ENCODE results near the gene KIF2A.

The KIF2A gene

GRCh38 chr5:62330302-62330701, 24.3 kb downstream of the KIF2A start:
- Mint-ChIP-seq H3K4me3 (peak overlapping the region; percentile 13), H3K4me1 (ENCODE audit: low read depth) (peaks cover 93% of the 10 kb centered on the region), H3K27me3 (no peaks in the 10 kb centered on the region), H3K9me3 (ENCODE audit: low read depth) (no peaks in the 10 kb centered on the region), H3K36me3 (no peaks in the 10 kb centered on the region), H3K27ac (peak overlapping the region; percentile 10)

DNA sequence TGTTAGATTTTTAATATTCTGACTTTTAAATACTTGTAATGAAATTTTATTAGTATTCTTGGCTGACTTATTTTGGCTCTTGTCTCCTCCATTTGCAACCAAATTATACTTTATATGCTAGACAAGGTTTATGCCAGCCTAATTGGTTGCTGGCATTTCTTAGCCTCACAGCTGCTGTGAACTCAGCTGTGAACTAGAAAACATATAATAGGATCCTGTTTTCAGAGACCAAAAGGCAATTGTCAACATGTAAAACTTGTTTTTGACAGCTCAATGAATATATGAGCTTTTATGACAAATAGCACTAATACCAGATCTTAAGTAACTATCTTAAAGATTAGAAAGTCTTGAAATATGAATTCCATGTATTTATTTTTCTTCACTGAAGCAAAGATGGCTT, 25.9 kb downstream of the KIF2A start:
- H3K27ac Mint-ChIP-seq, result no peak overlapping the region
- H3K9me3 Mint-ChIP-seq (ENCODE audit: low read depth), result no peaks in the 10 kb centered on the region
- no peaks in the 10 kb centered on the region for H3K27me3 Mint-ChIP-seq
- no peak overlapping the region for H3K4me3 Mint-ChIP-seq
- H3K36me3 Mint-ChIP-seq, result no peaks in the 10 kb centered on the region
- H3K4me1 Mint-ChIP-seq (ENCODE audit: low read depth), result peaks cover 86% of the 10 kb centered on the region

- Mint-ChIP-seq H3K4me3 (no peak overlapping the region), H3K27me3 (no peaks in the 10 kb centered on the region), H3K9me3 (ENCODE audit: low read depth) (no peaks in the 10 kb centered on the region), H3K36me3 (no peaks in the 10 kb centered on the region), H3K27ac (peak overlapping the region; percentile 87), H3K4me1 (ENCODE audit: low read depth) (peaks cover 81% of the 10 kb centered on the region)
These were observed 27.3 kb downstream of the KIF2A start for GRCh38 chr5:62333250-62333794.

- peak overlapping the region; percentile 7 for H3K4me3 Mint-ChIP-seq
- no peaks in the 10 kb centered on the region for H3K9me3 Mint-ChIP-seq (ENCODE audit: low read depth)
- no peaks in the 10 kb centered on the region for H3K27me3 Mint-ChIP-seq
- H3K36me3 Mint-ChIP-seq, result peaks cover 2% of the 10 kb centered on the region
- peak overlapping the region; percentile 72 for H3K27ac Mint-ChIP-seq
- peaks cover 80% of the 10 kb centered on the region for H3K4me1 Mint-ChIP-seq (ENCODE audit: low read depth)
These were observed 28.1 kb downstream of the KIF2A start for GRCh38 chr5:62334082-62334481.

DNA sequence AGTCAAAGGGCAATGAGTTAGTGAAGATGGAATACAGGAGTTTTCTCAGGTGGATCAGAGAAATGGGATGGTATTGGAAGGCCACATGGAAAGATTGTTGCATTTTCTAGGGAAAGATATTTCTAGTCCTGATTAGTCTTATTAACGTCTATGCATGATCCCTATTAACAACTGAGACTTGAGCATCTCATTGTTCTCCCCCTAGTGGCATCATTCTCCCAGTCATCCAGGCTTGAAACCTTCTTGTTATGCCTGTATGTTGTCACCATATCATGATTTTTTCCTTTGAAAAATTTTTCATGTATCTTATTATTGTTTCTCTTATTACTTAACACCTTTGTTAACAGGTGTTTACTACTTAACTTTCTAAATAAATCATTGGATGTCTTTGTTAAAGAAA, 34.4 kb downstream of the KIF2A start:
- peaks cover 8% of the 10 kb centered on the region for H3K36me3 Mint-ChIP-seq
- H3K27ac Mint-ChIP-seq, result peak overlapping the region; percentile 6
- no peak overlapping the region for H3K4me3 Mint-ChIP-seq
- H3K27me3 Mint-ChIP-seq, result no peaks in the 10 kb centered on the region
- H3K9me3 Mint-ChIP-seq (ENCODE audit: low read depth), result no peaks in the 10 kb centered on the region
- H3K4me1 Mint-ChIP-seq (ENCODE audit: low read depth), result peaks cover 68% of the 10 kb centered on the region

- Mint-ChIP-seq H3K36me3 (peaks cover 8% of the 10 kb centered on the region), H3K27me3 (no peaks in the 10 kb centered on the region), H3K4me3 (peak overlapping the region; percentile 23), H3K9me3 (ENCODE audit: low read depth) (no peaks in the 10 kb centered on the region), H3K4me1 (ENCODE audit: low read depth) (peaks cover 65% of the 10 kb centered on the region), H3K27ac (peak overlapping the region; percentile 94)
These were observed 35.0 kb downstream of the KIF2A start for GRCh38 chr5:62340979-62341378.

DNA sequence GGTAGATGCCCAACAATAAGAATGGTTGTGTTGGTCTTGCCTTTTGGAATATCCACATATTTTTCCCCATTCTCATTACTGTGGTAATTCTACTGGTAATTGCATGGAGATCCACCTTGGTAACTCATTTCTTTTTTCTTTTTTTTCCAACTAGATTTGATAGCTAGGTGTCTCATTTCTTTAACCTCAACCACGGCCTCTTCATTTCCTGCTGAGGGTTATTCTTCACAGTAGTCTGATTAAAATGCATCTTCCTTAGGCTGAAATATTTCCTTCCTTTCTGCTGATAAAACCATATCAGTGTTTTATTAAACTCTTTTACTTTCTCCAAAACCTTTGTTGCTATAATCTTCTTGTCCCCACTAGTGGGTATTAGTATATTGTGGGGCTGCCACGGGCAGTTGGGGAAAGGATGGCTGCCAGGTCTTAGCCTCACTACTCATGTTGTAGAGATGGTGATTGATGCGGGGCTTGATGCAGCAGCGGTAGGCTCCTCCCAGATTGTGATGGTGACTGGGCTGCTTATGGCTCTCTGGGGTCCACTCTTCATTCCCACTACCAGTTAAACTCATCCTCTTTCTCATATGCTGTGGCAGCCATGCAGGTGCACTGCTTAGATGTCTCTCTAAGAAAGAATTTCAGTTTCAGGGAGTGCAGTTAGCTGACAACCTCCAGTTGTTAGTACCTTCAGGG, 35.9 kb downstream of the KIF2A start:
- Mint-ChIP-seq H3K4me3 (peak overlapping the region; percentile 70), H3K9me3 (ENCODE audit: low read depth) (no peaks in the 10 kb centered on the region), H3K27ac (peak overlapping the region; percentile 94), H3K36me3 (peaks cover 8% of the 10 kb centered on the region), H3K4me1 (ENCODE audit: low read depth) (peaks cover 65% of the 10 kb centered on the region), H3K27me3 (no peaks in the 10 kb centered on the region)

DNA sequence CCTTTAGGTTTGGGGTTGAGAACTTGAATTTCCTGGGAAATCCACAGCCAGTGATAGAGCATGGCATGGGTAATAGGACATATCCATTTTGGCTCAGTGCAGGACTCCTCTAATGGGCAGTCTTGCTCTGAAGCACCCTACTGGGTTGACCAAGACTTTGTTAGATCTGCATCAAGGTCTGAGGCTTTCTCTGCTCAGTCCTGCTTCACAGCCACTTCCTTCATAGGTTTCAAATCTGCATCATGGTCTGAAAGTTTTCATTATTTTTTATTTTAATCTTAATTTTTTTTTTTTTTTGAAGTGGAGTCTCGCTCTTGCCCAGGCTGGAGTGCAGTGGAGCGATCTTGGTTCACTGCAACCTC, 36.5 kb downstream of the KIF2A start:
- Mint-ChIP-seq H3K4me1 (ENCODE audit: low read depth) (peaks cover 64% of the 10 kb centered on the region), H3K27ac (peak overlapping the region; percentile 94), H3K27me3 (no peaks in the 10 kb centered on the region), H3K4me3 (peak overlapping the region; percentile 70), H3K36me3 (peaks cover 8% of the 10 kb centered on the region), H3K9me3 (ENCODE audit: low read depth) (no peaks in the 10 kb centered on the region)

GRCh38 chr5:62343428-62343827, 37.4 kb downstream of the KIF2A start:
- peaks cover 65% of the 10 kb centered on the region for H3K4me1 Mint-ChIP-seq (ENCODE audit: low read depth)
- H3K27ac Mint-ChIP-seq, result peak overlapping the region; percentile 82
- peaks cover 8% of the 10 kb centered on the region for H3K36me3 Mint-ChIP-seq
- no peak overlapping the region for H3K4me3 Mint-ChIP-seq
- H3K9me3 Mint-ChIP-seq (ENCODE audit: low read depth), result no peaks in the 10 kb centered on the region
- H3K27me3 Mint-ChIP-seq, result no peaks in the 10 kb centered on the region

DNA sequence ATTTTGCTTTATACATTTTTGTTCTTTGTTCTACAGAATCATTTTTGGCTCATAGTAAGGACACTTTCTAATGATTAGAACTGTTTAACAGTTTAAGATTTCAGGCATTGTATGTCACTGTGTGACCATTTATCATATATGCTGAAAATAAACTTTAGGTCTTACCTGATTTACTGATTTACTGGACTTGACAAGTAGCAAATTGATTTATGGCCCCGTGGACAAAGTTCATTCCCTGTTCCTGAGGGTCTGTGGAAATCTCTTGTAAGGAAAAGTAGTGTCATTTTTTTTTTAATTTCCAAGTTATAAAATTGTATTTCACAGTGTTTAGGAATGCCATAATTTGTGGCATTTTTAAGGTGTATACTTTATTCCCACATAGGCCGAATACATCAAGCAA, 40.7 kb downstream of the KIF2A start:
- no peak overlapping the region for H3K4me3 Mint-ChIP-seq
- H3K36me3 Mint-ChIP-seq, result peaks cover under 1% of the 10 kb centered on the region
- peaks cover 46% of the 10 kb centered on the region for H3K4me1 Mint-ChIP-seq (ENCODE audit: low read depth)
- peak overlapping the region; percentile 70 for H3K27ac Mint-ChIP-seq
- H3K9me3 Mint-ChIP-seq (ENCODE audit: low read depth), result no peaks in the 10 kb centered on the region
- no peaks in the 10 kb centered on the region for H3K27me3 Mint-ChIP-seq

DNA sequence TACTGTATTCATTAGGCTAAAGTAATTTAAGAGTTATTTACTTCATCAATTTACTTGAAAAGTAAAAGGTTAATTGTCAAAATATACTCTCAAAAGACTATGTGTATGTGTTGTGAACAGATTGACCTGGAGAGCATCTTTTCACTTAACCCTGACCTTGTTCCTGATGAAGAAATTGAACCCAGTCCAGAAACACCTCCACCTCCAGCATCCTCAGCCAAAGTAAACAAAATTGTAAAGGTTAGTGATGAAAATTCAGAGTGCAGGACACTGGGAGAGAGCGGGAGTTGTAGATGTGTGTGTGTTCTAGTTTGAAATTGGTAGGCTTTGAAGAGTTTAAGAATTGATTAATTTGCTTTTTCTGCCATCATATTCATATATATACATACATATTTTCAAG, 41.9 kb downstream of the KIF2A start:
- H3K27me3 Mint-ChIP-seq, result no peaks in the 10 kb centered on the region
- no peak overlapping the region for H3K4me3 Mint-ChIP-seq
- H3K4me1 Mint-ChIP-seq (ENCODE audit: low read depth), result peaks cover 41% of the 10 kb centered on the region
- H3K36me3 Mint-ChIP-seq, result no peaks in the 10 kb centered on the region
- H3K27ac Mint-ChIP-seq, result peak overlapping the region; percentile 70
- no peaks in the 10 kb centered on the region for H3K9me3 Mint-ChIP-seq (ENCODE audit: low read depth)

- Mint-ChIP-seq H3K27ac (peak overlapping the region; percentile 79), H3K36me3 (no peaks in the 10 kb centered on the region), H3K9me3 (ENCODE audit: low read depth) (no peaks in the 10 kb centered on the region), H3K4me3 (no peak overlapping the region), H3K27me3 (no peaks in the 10 kb centered on the region), H3K4me1 (ENCODE audit: low read depth) (peaks cover 35% of the 10 kb centered on the region)
These were observed 42.9 kb downstream of the KIF2A start for GRCh38 chr5:62348723-62349481.

- no peak overlapping the region for H3K4me3 Mint-ChIP-seq
- H3K4me1 Mint-ChIP-seq (ENCODE audit: low read depth), result peaks cover 19% of the 10 kb centered on the region
- H3K27me3 Mint-ChIP-seq, result no peaks in the 10 kb centered on the region
- H3K9me3 Mint-ChIP-seq (ENCODE audit: low read depth), result no peaks in the 10 kb centered on the region
- peak overlapping the region; percentile 73 for H3K27ac Mint-ChIP-seq
- H3K36me3 Mint-ChIP-seq, result peaks cover 1% of the 10 kb centered on the region
These were observed 48.2 kb downstream of the KIF2A start for GRCh38 chr5:62354028-62354874.

DNA sequence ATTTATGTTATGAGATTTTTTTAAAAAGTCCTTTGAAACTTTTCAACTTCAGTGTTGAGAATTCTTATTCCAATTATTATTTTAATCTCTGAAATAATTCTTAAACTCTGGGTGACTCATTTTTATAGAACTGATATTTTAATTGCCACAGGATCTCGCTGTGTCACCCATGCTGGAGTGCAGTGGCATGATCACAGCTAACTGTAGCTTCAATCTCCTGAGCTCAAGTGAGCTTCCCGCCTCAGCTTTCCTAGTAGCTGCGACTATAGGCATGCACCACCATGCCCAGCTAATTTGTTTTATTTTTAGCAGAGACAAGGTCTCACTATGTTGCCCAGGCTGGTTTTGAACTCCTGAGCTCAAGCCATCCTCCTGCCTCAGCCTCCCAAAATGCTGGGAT, 56.7 kb downstream of the KIF2A start:
- Mint-ChIP-seq H3K27ac (no peak overlapping the region), H3K27me3 (no peaks in the 10 kb centered on the region), H3K4me3 (no peak overlapping the region), H3K9me3 (ENCODE audit: low read depth) (no peaks in the 10 kb centered on the region), H3K36me3 (peaks cover 6% of the 10 kb centered on the region), H3K4me1 (ENCODE audit: low read depth) (peaks cover 6% of the 10 kb centered on the region)

DNA sequence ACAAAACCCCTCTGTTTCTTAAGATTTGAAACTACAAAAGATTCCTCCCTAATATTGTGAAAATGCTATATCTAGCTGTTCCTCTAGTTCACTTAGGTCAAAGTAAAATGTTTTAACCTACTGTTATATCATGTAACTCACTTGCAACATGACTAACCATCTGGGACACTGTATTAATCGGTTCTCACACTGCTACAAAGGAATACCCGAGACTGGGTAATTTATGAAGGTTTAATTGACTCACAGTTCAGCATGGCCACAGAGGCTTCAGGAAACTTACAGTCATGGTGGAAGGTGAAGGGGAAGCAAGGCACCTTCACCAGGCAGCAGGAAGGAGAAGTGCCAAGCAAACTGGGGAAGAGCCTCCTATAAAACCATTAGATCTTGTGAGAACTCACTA, 63.0 kb downstream of the KIF2A start:
- Mint-ChIP-seq H3K4me1 (ENCODE audit: low read depth) (peaks cover 9% of the 10 kb centered on the region), H3K27ac (peak overlapping the region; percentile 79), H3K27me3 (no peaks in the 10 kb centered on the region), H3K9me3 (ENCODE audit: low read depth) (no peaks in the 10 kb centered on the region), H3K36me3 (peaks cover 6% of the 10 kb centered on the region), H3K4me3 (no peak overlapping the region)

Measured in activated naive CD8-positive, alpha-beta T cell (primary cell).